ENCODE results near the gene CENPS.
"Not testable (repeated sequence)": the region's sequence is repeated elsewhere in the genome, so short reads cannot be mapped to it uniquely, and the experiment has no call there.

Gene CENPS

GRCh38 chr1:10473145-10473765 lies 43.0 kb downstream of the CENPS start:
- no peak overlapping the region for H3K27ac ChIP-seq
- no peak for DNase-seq (ENCODE audit: low spot score)
- CTCF ChIA-PET, result no interaction called here
- TF ChIP-seq CTCF (conservative IDR thresholded peaks at IDR 0.05; ENCODE audit: low read depth), result no peak
- POLR2A ChIA-PET (ENCODE audit: low non-redundant PET), result interaction anchor here (0.7 kb wide), 1 partner anchor 1167 kb away, joined by 3 read pairs; no protein-coding TSS in a partner anchor

- DNase-seq (ENCODE audit: low spot score); POLR2A ChIA-PET (ENCODE audit: low non-redundant PET); CTCF ChIA-PET: not testable (repeated sequence)
- H3K27ac ChIP-seq, result peak overlapping the region; percentile 80
Measured at GRCh38 chr1:10474309-10474612, 44.0 kb downstream of the CENPS start.

GRCh38 chr1:10474613-10475507 lies 44.6 kb downstream of the CENPS start, which contains the start of gene PEX14:
PEX14 (plus strand) TSS chr1:10474950; CDS start chr1:10474967, 17 bp downstream.
- POLR2A ChIA-PET (ENCODE audit: low non-redundant PET), result no interaction called here
- CTCF ChIA-PET, result interaction anchor here (0.6 kb wide), 1 partner anchor 17 kb away, joined by 3 read pairs; no protein-coding TSS in a partner anchor
- peak within 1 kb of the TSS; percentile 80 for H3K27ac ChIP-seq
- DNase-seq (ENCODE audit: low spot score), result peak; percentile 93
- no peak for TF ChIP-seq CTCF (conservative IDR thresholded peaks at IDR 0.05; ENCODE audit: low read depth)

- ChIA-PET POLR2A (ENCODE audit: low non-redundant PET) (no interaction called here), CTCF (interaction anchor here (0.6 kb wide), 1 partner anchor 16 kb away, joined by 3 read pairs; no protein-coding TSS in a partner anchor)
- TF ChIP-seq CTCF (conservative IDR thresholded peaks at IDR 0.05; ENCODE audit: low read depth), result no peak
- DNase-seq (ENCODE audit: low spot score), result no peak
- peak overlapping the region; percentile 80 for H3K27ac ChIP-seq
Measured at GRCh38 chr1:10475510-10475909, 45.3 kb downstream of the CENPS start.

- POLR2A ChIA-PET (ENCODE audit: low non-redundant PET), result interaction anchor here (0.6 kb wide), 1 partner anchor 439 kb away, joined by 3 read pairs; no protein-coding TSS in a partner anchor
- CTCF ChIA-PET, result no interaction called here
- no peak for DNase-seq (ENCODE audit: low spot score)
- H3K27ac ChIP-seq, result peak overlapping the region; percentile 79
- TF ChIP-seq CTCF (conservative IDR thresholded peaks at IDR 0.05; ENCODE audit: low read depth), result no peak
Measured at GRCh38 chr1:10479296-10479695, 49.1 kb downstream of the CENPS start.

- no peak for DNase-seq (ENCODE audit: low spot score)
- ChIA-PET POLR2A (ENCODE audit: low non-redundant PET) (no interaction called here), CTCF (interaction anchor here (0.6 to 1.0 kb wide), 3 partner anchors 14 to 529 kb away, joined by 3 to 5 read pairs (median 5); no protein-coding TSS in a partner anchor)
- no peak for TF ChIP-seq CTCF (conservative IDR thresholded peaks at IDR 0.05; ENCODE audit: low read depth)
- H3K27ac ChIP-seq, result 0 out of 2 replicates have a peak overlapping the region, but pooled peaks have one; percentile 5
Measured at GRCh38 chr1:10480614-10481013, 50.4 kb downstream of the CENPS start.

Data from RWPE1 (cell line).